Transverse colon (tissue), 3 donors: ENCODE results near the gene ARHGEF11.

ENCODE experiments used
- POLR2A ChIP-seq: fragments of 450-650 bp; IDR thresholded peaks from one replicate; pipeline ENCODE4 v1.6.1; 2016; ENCODE audit warnings: antibody characterized with exemption, mild to moderate bottlenecking, moderate library complexity
- TF ChIP-seq, protein P1 (sequence below), 5 experiments: fragments of 200-600 bp in 3 of 5; fragments of 450-650 bp in 2 of 5; sonication (generic) in 3 of 5; IDR thresholded peaks; 1 replicate in 2 of 5; 2 replicates in 3 of 5; pipeline ENCODE4 v1.5.1; 2016 to 2017; ENCODE audit warnings: antibody characterized with exemption in 5 of 5, inconsistent platforms in 3 of 5, mild to moderate bottlenecking in 2 of 5, moderate library complexity in 1 of 5

GRCh38 chr1:157005965-157006364, 39.6 kb downstream of the ARHGEF11 start:
- TF ChIP-seq, protein P1, sequence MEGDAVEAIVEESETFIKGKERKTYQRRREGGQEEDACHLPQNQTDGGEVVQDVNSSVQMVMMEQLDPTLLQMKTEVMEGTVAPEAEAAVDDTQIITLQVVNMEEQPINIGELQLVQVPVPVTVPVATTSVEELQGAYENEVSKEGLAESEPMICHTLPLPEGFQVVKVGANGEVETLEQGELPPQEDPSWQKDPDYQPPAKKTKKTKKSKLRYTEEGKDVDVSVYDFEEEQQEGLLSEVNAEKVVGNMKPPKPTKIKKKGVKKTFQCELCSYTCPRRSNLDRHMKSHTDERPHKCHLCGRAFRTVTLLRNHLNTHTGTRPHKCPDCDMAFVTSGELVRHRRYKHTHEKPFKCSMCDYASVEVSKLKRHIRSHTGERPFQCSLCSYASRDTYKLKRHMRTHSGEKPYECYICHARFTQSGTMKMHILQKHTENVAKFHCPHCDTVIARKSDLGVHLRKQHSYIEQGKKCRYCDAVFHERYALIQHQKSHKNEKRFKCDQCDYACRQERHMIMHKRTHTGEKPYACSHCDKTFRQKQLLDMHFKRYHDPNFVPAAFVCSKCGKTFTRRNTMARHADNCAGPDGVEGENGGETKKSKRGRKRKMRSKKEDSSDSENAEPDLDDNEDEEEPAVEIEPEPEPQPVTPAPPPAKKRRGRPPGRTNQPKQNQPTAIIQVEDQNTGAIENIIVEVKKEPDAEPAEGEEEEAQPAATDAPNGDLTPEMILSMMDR (IDR thresholded peaks at IDR 0.05) = no peak
- TF ChIP-seq POLR2A = no peak
